Coronary artery (tissue), 2 donors: ENCODE data around the gene CAMTA1.

ENCODE experiments used
- DNase-seq: peaks from one replicate; pipeline ENCODE4 v3.0.0-alpha.2; 2017; ENCODE audit warnings: low spot score
- H3K27ac ChIP-seq, 2 donors: fragments of 200-600 bp; sonication (generic); one replicate each; pipeline ENCODE4 v1.5.1; 2016 to 2019
- H3K4me3 ChIP-seq: fragments of 200-600 bp; sonication (generic); 2 replicates; pipeline ENCODE4 v1.5.1; 2016; ENCODE audit warnings: mild to moderate bottlenecking, moderate library complexity
- CTCF ChIP-seq: fragments of 200-600 bp; sonication (generic); IDR thresholded peaks from one replicate; pipeline ENCODE4 v1.5.1; 2019; ENCODE audit warnings: antibody characterized with exemption

The CAMTA1 gene

GRCh38 chr1:7422561-7422960 is 637.3 kb downstream of the CAMTA1 start:
- Histone ChIP-seq H3K27ac (no peak overlapping the region), H3K4me3 (no peak overlapping the region)
- no peak for DNase-seq
- no peak for TF ChIP-seq CTCF

- Histone ChIP-seq H3K4me3 (no peak overlapping the region), H3K27ac (no peak overlapping the region)
- DNase-seq = no peak
- TF ChIP-seq CTCF = no peak
Measured at GRCh38 chr1:7422966-7423365, 637.7 kb downstream of the CAMTA1 start.

GRCh38 chr1:7424352-7424890 is 639.2 kb downstream of the CAMTA1 start:
- no peak for TF ChIP-seq CTCF
- no peak for DNase-seq
- no peak overlapping the region for H3K27ac ChIP-seq
- no peak overlapping the region for H3K4me3 ChIP-seq

- no peak for DNase-seq
- no peak overlapping the region for H3K4me3 ChIP-seq
- H3K27ac ChIP-seq = no peak overlapping the region
- TF ChIP-seq CTCF = no peak
Measured at GRCh38 chr1:7425229-7425628, 640.0 kb downstream of the CAMTA1 start.

- no peak for DNase-seq
- Histone ChIP-seq H3K27ac (no peak overlapping the region), H3K4me3 (no peak overlapping the region)
- TF ChIP-seq CTCF = no peak
Measured at GRCh38 chr1:7425771-7426170, 640.5 kb downstream of the CAMTA1 start.

- H3K4me3 ChIP-seq = no peak overlapping the region
- H3K27ac ChIP-seq = no peak overlapping the region
- TF ChIP-seq CTCF = no peak
- DNase-seq = no peak
Measured at GRCh38 chr1:7426780-7427604, 641.7 kb downstream of the CAMTA1 start.
